ENCODE results near the gene ERCC6L2. TPM values are rescaled to one million over a fixed set of nuclear protein-coding genes. Genes with fewer than 3 reads are reported as not detected.

Gene ERCC6L2
- total and polyA plus RNA-seq, 2 of the 4 experiments (the other 2 are of a cell fraction): 13.0 to 67.6 TPM

- Histone ChIP-seq H2BK20ac (ENCODE audit: low read depth, low read length) (peak overlapping the region; percentile 58; the same call in 1 of the 2 replicates), H3K27me3 (ENCODE audit: control insufficient read depth, insufficient read depth, low read length) (no peaks in the 10 kb centered on the region), H3K4ac (ENCODE audit: low read depth, low read length) (peak overlapping the region; percentile 84), H3K14ac (replicated peaks; ENCODE audit: low read depth, low read length) (peak overlapping the region; percentile 89), H2AK5ac (ENCODE audit: low read depth, low read length) (peak overlapping the region; percentile 14), H3K27ac (ENCODE audit: insufficient read depth, low read length) (peak overlapping the region; percentile 78), H4K91ac (ENCODE audit: insufficient read depth, low read depth, low read length) (peak overlapping the region; percentile 93), H3K23ac (ENCODE audit: low read depth, low read length) (peak overlapping the region; percentile 82), H4K5ac (ENCODE audit: low read depth, low read length) (peak overlapping the region; percentile 38), H3K4me3 (ENCODE audit: insufficient read depth, low read depth, low read length) (no peak overlapping the region), H2BK5ac (ENCODE audit: low read depth, low read length, poor library complexity, severe bottlenecking) (peak overlapping the region; percentile 69), H3K9ac (ENCODE audit: low read depth, low read length) (peak overlapping the region; percentile 73), H2AK9ac (replicated peaks; ENCODE audit: low read depth, low read length, poor library complexity) (peak overlapping the region; percentile 95), H3K9me1 (ENCODE audit: insufficient read depth, low read length) (no peaks in the 10 kb centered on the region), H3K18ac (ENCODE audit: low read depth, low read length) (peak overlapping the region; percentile 45), H4K20me1 (ENCODE audit: insufficient read depth, low read length) (no peaks in the 10 kb centered on the region; the same call in 1 of the 2 replicates), H4K8ac (ENCODE audit: low read depth in 2 of 2, low read length in 2 of 2) (peak overlapping the region in 1 of 2 experiments; percentile 91), H3K79me1 (ENCODE audit: low read depth in 1 of 2, low read length in 2 of 2) (peaks cover 8 to 24% of the 10 kb centered on the region in 2 experiments; a peak in 3 of 4 replicates), H2AFZ (replicated peaks; ENCODE audit: low read length, poor library complexity) (peak overlapping the region; percentile 99), H3K4me2 (ENCODE audit: low read depth, low read length) (peak overlapping the region; percentile 98), H2BK15ac (ENCODE audit: low read depth, low read length) (peak overlapping the region; percentile 55; the same call in 1 of the 3 replicates), H2BK120ac (ENCODE audit: low read depth, low read length) (peak overlapping the region; percentile 76), H3K56ac (ENCODE audit: extremely low read depth, insufficient read depth, low read length) (peak overlapping the region; percentile 94; the same call in 1 of the 2 replicates), H3K36me3 (ENCODE audit: control insufficient read depth, insufficient read depth, low read length) (no peaks in the 10 kb centered on the region; the same call in none of the 2 replicates), H3K9me3 (ENCODE audit: control insufficient read depth, insufficient read depth, low read length) (no peaks in the 10 kb centered on the region), H3K4me1 (ENCODE audit: control insufficient read depth, insufficient read depth, low read length) (peaks cover 2% of the 10 kb centered on the region)
- ChIA-PET CTCF (interaction anchor here (0.6 kb wide), 1 partner anchor 343 kb away, joined by 3 read pairs; no protein-coding TSS in a partner anchor), POLR2A (ENCODE audit: unreplicated experiment) (interaction anchor here (0.6 to 1.3 kb wide), 2 partner anchors 70 to 142 kb away, joined by 3 read pairs; no protein-coding TSS in a partner anchor)
- in situ Hi-C loops (cut with MboI; ENCODE audit: low sequenced_read_pairs): loop anchor here (10.0 kb wide), 1 partner anchor 360 kb away; the partner anchor contains the start of gene PTCH1
- dilution Hi-C loops (cut with HindIII; ENCODE audit: low sequenced_read_pairs, unreplicated experiment): no loop called here
- no peak for ATAC-seq (ENCODE audit: low read depth)
- WGBS, 2 experiments (ENCODE audit: extremely low coverage in 2 of 2, insufficient read length in 1 of 2): 25% methylated on average over 2 of the region's 10 CpGs; no CpG with 5 or more reads in 1 of the 2 experiments
- DNase-seq: peak; percentile 7
- intact Hi-C loops (cut with micrococcal nuclease): loop anchor here (2.0 to 5.0 kb wide), 3 partner anchors 67 to 364 kb away; no protein-coding TSS in a partner anchor
- no TSS peak for BruUV-seq (replicated peaks)
- no peak for TF ChIP-seq CHD1 (IDR thresholded peaks at IDR 0.05; ENCODE audit: low read depth, low read length)
- TF ChIP-seq USF2 (IDR thresholded peaks at IDR 0.05; ENCODE audit: low read depth, low read length): no peak
- no peak for TF ChIP-seq POLR2A (IDR thresholded peaks at IDR 0.05; ENCODE audit: low read depth, low read length)
- TF ChIP-seq MAFK (IDR thresholded peaks at IDR 0.05; ENCODE audit: low read depth, low read length): no peak
- TF ChIP-seq, protein P1, sequence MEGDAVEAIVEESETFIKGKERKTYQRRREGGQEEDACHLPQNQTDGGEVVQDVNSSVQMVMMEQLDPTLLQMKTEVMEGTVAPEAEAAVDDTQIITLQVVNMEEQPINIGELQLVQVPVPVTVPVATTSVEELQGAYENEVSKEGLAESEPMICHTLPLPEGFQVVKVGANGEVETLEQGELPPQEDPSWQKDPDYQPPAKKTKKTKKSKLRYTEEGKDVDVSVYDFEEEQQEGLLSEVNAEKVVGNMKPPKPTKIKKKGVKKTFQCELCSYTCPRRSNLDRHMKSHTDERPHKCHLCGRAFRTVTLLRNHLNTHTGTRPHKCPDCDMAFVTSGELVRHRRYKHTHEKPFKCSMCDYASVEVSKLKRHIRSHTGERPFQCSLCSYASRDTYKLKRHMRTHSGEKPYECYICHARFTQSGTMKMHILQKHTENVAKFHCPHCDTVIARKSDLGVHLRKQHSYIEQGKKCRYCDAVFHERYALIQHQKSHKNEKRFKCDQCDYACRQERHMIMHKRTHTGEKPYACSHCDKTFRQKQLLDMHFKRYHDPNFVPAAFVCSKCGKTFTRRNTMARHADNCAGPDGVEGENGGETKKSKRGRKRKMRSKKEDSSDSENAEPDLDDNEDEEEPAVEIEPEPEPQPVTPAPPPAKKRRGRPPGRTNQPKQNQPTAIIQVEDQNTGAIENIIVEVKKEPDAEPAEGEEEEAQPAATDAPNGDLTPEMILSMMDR (conservative IDR thresholded peaks at IDR 0.05; ENCODE audit: low read depth, low read length): no peak
- no peak for TF ChIP-seq MXI1 (IDR thresholded peaks at IDR 0.05; ENCODE audit: borderline replicate concordance, low read depth, low read length)
- TF ChIP-seq BHLHE40 (IDR thresholded peaks at IDR 0.05; ENCODE audit: low read depth, low read length): no peak
- TF ChIP-seq MAZ (IDR thresholded peaks at IDR 0.05; ENCODE audit: borderline replicate concordance, low read depth, low read length): no peak
- no peak for TF ChIP-seq SMC3 (IDR thresholded peaks at IDR 0.05; ENCODE audit: low read depth, low read length)
- no peak for TF ChIP-seq RFX5 (IDR thresholded peaks at IDR 0.05; ENCODE audit: low read depth, low read length)
- TF ChIP-seq, protein P2, sequence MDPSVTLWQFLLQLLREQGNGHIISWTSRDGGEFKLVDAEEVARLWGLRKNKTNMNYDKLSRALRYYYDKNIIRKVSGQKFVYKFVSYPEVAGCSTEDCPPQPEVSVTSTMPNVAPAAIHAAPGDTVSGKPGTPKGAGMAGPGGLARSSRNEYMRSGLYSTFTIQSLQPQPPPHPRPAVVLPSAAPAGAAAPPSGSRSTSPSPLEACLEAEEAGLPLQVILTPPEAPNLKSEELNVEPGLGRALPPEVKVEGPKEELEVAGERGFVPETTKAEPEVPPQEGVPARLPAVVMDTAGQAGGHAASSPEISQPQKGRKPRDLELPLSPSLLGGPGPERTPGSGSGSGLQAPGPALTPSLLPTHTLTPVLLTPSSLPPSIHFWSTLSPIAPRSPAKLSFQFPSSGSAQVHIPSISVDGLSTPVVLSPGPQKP (IDR thresholded peaks at IDR 0.05; ENCODE audit: borderline replicate concordance, low read depth, low read length): no peak
- no peak for TF ChIP-seq FOS (IDR thresholded peaks at IDR 0.05; ENCODE audit: low read depth, low read length)
- TF ChIP-seq RAD21 (IDR thresholded peaks at IDR 0.05; ENCODE audit: low read length): no peak
- no peak for TF ChIP-seq RCOR1 (IDR thresholded peaks at IDR 0.05; ENCODE audit: insufficient replicate concordance, low read length)
Observed at GRCh38 chr9:95874303-95874988, 1.0 kb upstream of the ERCC6L2 start.
